ENCODE results near the gene CBX6.

CBX6 gene

DNA sequence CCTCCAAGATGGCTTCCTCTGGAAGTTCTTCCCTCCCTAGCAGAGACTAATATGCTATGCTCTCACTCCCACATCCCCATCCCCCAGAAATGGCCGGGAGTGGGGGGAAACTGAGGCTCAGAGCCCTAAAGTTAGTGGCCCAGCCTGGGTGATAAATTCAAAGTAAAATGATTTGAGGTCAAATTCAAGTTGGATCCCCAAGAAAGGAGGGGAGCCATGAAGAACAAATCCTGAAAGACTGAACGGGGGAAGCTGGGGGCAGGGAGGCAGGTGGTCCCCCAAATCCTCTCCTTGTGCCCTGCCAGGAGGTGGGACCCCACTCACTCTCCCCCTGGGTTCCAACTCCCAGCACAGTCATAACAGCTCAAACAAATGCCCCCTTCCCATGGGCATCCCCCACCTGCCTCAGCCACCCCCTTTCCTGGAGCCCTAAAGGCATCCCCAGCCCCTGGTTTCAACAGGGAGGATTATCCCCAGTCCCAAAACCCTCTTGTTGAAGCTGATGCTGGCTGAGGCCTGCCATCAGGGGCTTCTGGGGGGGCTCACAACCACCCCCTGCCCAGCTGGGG lies 1.1 kb downstream of the CBX6 start:
- H2BK15ac ChIP-seq (ENCODE audit: low read length) = no peak overlapping the region
- no peak overlapping the region for H4K8ac ChIP-seq (ENCODE audit: low read depth, low read length)
- H3K27me3 ChIP-seq (ENCODE audit: control insufficient read depth in 3 of 3, insufficient read depth in 3 of 3, low read depth in 1 of 3, low read length in 3 of 3) = peaks cover 0 to 10% (median 0%) of the 10 kb centered on the region in 3 experiments
- no peak overlapping the region for H4K91ac ChIP-seq (ENCODE audit: low read depth, low read length, poor library complexity)
- H3K36me3 ChIP-seq (replicated peaks in 1 of 2; ENCODE audit: control insufficient read depth in 2 of 2, insufficient read depth in 2 of 2, low read length in 2 of 2) = peaks cover 25 to 37% of the 10 kb centered on the region in 2 donors
- WGBS, 2 donors (ENCODE audit: extremely low coverage in 2 of 2, insufficient read length in 2 of 2, insufficient replicate concordance in 1 of 2) = no CpG with 5 or more reads among the region's 2 CpGs
- H3K4me1 ChIP-seq (ENCODE audit: control insufficient read depth in 2 of 2, insufficient read depth in 1 of 2, low read depth in 1 of 2, low read length in 2 of 2) = peaks cover 12 to 20% of the 10 kb centered on the region in 2 donors
- H2AFZ ChIP-seq (ENCODE audit: low read length) = peak overlapping the region; percentile 84
- no peak overlapping the region for H3K14ac ChIP-seq (ENCODE audit: low read length)
- H3K4ac ChIP-seq (ENCODE audit: low read length) = no peak overlapping the region
- H2AK5ac ChIP-seq (ENCODE audit: low read depth, low read length) = peak overlapping the region; percentile 41
- no peak overlapping the region for H2BK12ac ChIP-seq (ENCODE audit: low read length)
- peak overlapping the region; percentile 64 for H3K9ac ChIP-seq (ENCODE audit: low read depth, low read length, poor library complexity)
- peak overlapping the region; percentile 75 for H3K27ac ChIP-seq (replicated peaks; ENCODE audit: low read length)
- H2BK5ac ChIP-seq (ENCODE audit: low read length) = peak overlapping the region; percentile 85
- peaks cover 11% of the 10 kb centered on the region for H3K79me1 ChIP-seq (ENCODE audit: low read depth, low read length)
- no peak overlapping the region for H2BK120ac ChIP-seq (ENCODE audit: low read depth, low read length)
- no peaks in the 10 kb centered on the region for H3K9me3 ChIP-seq (replicated peaks in 1 of 2; ENCODE audit: control insufficient read depth in 2 of 2, insufficient read depth in 1 of 2, low read depth in 1 of 2, low read length in 2 of 2)
- H3K18ac ChIP-seq (ENCODE audit: low read length) = no peak overlapping the region
- no peak overlapping the region for H3K23ac ChIP-seq (ENCODE audit: low read depth, low read length, poor library complexity)
- H3K4me3 ChIP-seq (ENCODE audit: low read length in 2 of 2) = peak overlapping the region; percentile 88 to 93
- peak overlapping the region; percentile 68 for H3K4me2 ChIP-seq (ENCODE audit: insufficient read depth, low read length, poor library complexity, severe bottlenecking)
- DNase-seq (ENCODE audit: low spot score) = no peak

DNA sequence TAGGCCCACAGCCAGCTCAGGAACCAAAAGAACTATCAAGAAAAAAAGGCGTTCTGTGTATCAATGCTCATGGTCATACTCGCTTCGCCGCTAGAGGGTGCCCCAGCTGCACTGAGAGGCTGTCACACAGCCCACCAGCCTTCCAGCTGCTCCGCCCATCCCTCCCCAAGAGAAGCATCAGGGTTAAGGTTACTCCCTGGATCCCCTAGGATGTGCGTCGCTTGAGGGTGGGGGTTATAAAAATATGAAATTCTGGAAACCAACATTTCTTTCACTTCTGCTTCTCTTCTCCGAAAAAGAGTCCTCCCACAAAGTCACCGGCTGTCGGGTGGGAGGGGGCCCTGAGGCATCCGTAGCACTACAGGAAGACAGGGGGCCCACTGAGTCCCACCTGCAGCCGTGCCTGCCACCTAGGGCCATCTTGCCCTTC lies 1.7 kb downstream of the CBX6 start:
- H2AK5ac ChIP-seq (ENCODE audit: low read depth, low read length) = no peak overlapping the region

DNA sequence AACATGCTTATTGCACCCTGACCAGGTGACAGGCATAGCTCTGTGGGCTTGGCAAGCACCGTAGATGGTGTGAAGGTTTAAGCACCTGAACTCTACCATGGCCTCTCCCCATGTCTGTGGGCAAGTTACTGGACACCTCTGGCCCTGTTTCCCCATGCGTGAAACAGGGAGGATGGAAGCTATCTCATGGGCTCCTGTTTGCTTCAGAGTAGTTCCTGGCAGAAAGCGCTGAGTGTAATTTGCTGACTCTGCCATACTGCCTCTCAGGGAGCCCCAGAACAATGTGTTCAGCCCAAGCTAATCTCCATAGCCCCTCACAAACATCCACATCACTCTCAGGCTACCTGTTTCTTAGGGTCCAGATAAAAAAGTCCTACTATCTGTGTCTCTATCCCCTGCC lies 2.4 kb downstream of the CBX6 start:
- DNase-seq (ENCODE audit: low spot score) = no peak
- Histone ChIP-seq H2BK12ac (ENCODE audit: low read length) (no peak overlapping the region), H3K4ac (ENCODE audit: low read length) (no peak overlapping the region), H4K8ac (ENCODE audit: low read depth, low read length) (no peak overlapping the region), H3K27me3 (ENCODE audit: control insufficient read depth in 3 of 3, insufficient read depth in 3 of 3, low read depth in 1 of 3, low read length in 3 of 3) (peaks cover 0 to 5% (median 0%) of the 10 kb centered on the region in 3 experiments), H3K18ac (ENCODE audit: low read length) (no peak overlapping the region), H3K4me2 (ENCODE audit: insufficient read depth, low read length, poor library complexity, severe bottlenecking) (no peak overlapping the region), H3K36me3 (replicated peaks in 1 of 2; ENCODE audit: control insufficient read depth in 2 of 2, insufficient read depth in 2 of 2, low read length in 2 of 2) (peaks cover 34 to 49% of the 10 kb centered on the region in 2 donors), H3K4me3 (ENCODE audit: low read length in 2 of 2) (no peak overlapping the region), H3K79me1 (ENCODE audit: low read depth, low read length) (peaks cover 14% of the 10 kb centered on the region), H2BK15ac (ENCODE audit: low read length) (no peak overlapping the region), H3K4me1 (ENCODE audit: control insufficient read depth in 2 of 2, insufficient read depth in 1 of 2, low read depth in 1 of 2, low read length in 2 of 2) (peaks cover 12 to 25% of the 10 kb centered on the region in 2 donors), H2AFZ (ENCODE audit: low read length) (no peak overlapping the region), H2BK120ac (ENCODE audit: low read depth, low read length) (no peak overlapping the region), H3K27ac (replicated peaks; ENCODE audit: low read length) (no peak overlapping the region), H3K9me3 (replicated peaks in 1 of 2; ENCODE audit: control insufficient read depth in 2 of 2, insufficient read depth in 1 of 2, low read depth in 1 of 2, low read length in 2 of 2) (no peaks in the 10 kb centered on the region), H3K14ac (ENCODE audit: low read length) (no peak overlapping the region), H2AK5ac (ENCODE audit: low read depth, low read length) (no peak overlapping the region), H4K91ac (ENCODE audit: low read depth, low read length, poor library complexity) (no peak overlapping the region), H3K23ac (ENCODE audit: low read depth, low read length, poor library complexity) (no peak overlapping the region), H2BK5ac (ENCODE audit: low read length) (no peak overlapping the region), H3K9ac (ENCODE audit: low read depth, low read length, poor library complexity) (no peak overlapping the region)
- no CpG with 5 or more reads among the region's 3 CpGs for WGBS, 2 donors (ENCODE audit: extremely low coverage in 2 of 2, insufficient read length in 2 of 2, insufficient replicate concordance in 1 of 2)

More for the DNA sequence above, 1.7 kb downstream of the CBX6 start:
- H3K4me3 ChIP-seq (ENCODE audit: low read length in 2 of 2) = peak overlapping the region in 1 of 2 donors; percentile 93
- H3K27me3 ChIP-seq (ENCODE audit: control insufficient read depth in 3 of 3, insufficient read depth in 3 of 3, low read depth in 1 of 3, low read length in 3 of 3) = peaks cover 0 to 10% (median 0%) of the 10 kb centered on the region in 3 experiments
- H3K36me3 ChIP-seq (replicated peaks in 1 of 2; ENCODE audit: control insufficient read depth in 2 of 2, insufficient read depth in 2 of 2, low read length in 2 of 2) = peaks cover 29 to 42% of the 10 kb centered on the region in 2 donors
- H3K14ac ChIP-seq (ENCODE audit: low read length) = no peak overlapping the region
- H3K4ac ChIP-seq (ENCODE audit: low read length) = no peak overlapping the region
- peaks cover 12 to 21% of the 10 kb centered on the region in 2 donors for H3K4me1 ChIP-seq (ENCODE audit: control insufficient read depth in 2 of 2, insufficient read depth in 1 of 2, low read depth in 1 of 2, low read length in 2 of 2)
- H2BK12ac ChIP-seq (ENCODE audit: low read length) = no peak overlapping the region
- no peak overlapping the region for H4K91ac ChIP-seq (ENCODE audit: low read depth, low read length, poor library complexity)
- H3K18ac ChIP-seq (ENCODE audit: low read length) = no peak overlapping the region
- peak; percentile 80 for DNase-seq (ENCODE audit: low spot score)
- no peak overlapping the region for H2AFZ ChIP-seq (ENCODE audit: low read length)
- H4K8ac ChIP-seq (ENCODE audit: low read depth, low read length) = no peak overlapping the region
- WGBS, 2 donors (ENCODE audit: extremely low coverage in 2 of 2, insufficient read length in 2 of 2, insufficient replicate concordance in 1 of 2) = no CpG with 5 or more reads among the region's 12 CpGs
- H3K4me2 ChIP-seq (ENCODE audit: insufficient read depth, low read length, poor library complexity, severe bottlenecking) = peak overlapping the region; percentile 68
- H3K79me1 ChIP-seq (ENCODE audit: low read depth, low read length) = peaks cover 11% of the 10 kb centered on the region
- H2BK120ac ChIP-seq (ENCODE audit: low read depth, low read length) = no peak overlapping the region
- H3K9me3 ChIP-seq (replicated peaks in 1 of 2; ENCODE audit: control insufficient read depth in 2 of 2, insufficient read depth in 1 of 2, low read depth in 1 of 2, low read length in 2 of 2) = no peaks in the 10 kb centered on the region
- no peak overlapping the region for H2BK15ac ChIP-seq (ENCODE audit: low read length)
- no peak overlapping the region for H3K9ac ChIP-seq (ENCODE audit: low read depth, low read length, poor library complexity)
- no peak overlapping the region for H2BK5ac ChIP-seq (ENCODE audit: low read length)
- H3K27ac ChIP-seq (replicated peaks; ENCODE audit: low read length) = no peak overlapping the region
- H3K23ac ChIP-seq (ENCODE audit: low read depth, low read length, poor library complexity) = no peak overlapping the region

DNA sequence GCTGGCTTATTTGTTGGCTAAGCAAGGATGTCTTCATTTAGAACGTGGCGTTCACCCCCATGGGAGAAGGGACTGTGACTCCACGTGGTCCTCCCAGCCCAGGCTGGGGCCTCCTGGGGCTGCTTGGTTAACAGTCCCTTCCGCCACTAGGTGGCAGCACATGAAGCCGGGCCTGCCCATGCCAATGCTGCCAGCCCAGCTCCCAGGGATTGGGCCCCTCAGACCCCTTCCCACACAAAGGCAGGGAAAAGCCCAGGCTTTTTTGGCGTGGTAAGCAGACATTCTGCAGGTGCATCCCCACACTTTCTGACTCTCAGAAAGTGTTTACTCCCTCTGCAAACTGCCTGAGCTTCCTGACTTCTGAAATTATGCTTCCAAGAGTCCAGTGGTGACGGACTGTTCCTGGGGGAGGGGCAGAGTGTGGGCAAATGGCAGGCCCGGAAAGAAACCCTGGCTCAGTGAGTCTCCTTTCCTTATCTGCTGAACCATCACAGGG lies 3.1 kb downstream of the CBX6 start:
- Histone ChIP-seq H2AK5ac (ENCODE audit: low read depth, low read length) (no peak overlapping the region), H3K4me3 (ENCODE audit: low read length in 2 of 2) (no peak overlapping the region), H3K23ac (ENCODE audit: low read depth, low read length, poor library complexity) (no peak overlapping the region), H3K27me3 (ENCODE audit: control insufficient read depth in 3 of 3, insufficient read depth in 3 of 3, low read depth in 1 of 3, low read length in 3 of 3) (peaks cover 0 to under 1% (median 0%) of the 10 kb centered on the region in 3 experiments), H3K9me3 (replicated peaks in 1 of 2; ENCODE audit: control insufficient read depth in 2 of 2, insufficient read depth in 1 of 2, low read depth in 1 of 2, low read length in 2 of 2) (no peaks in the 10 kb centered on the region), H2BK12ac (ENCODE audit: low read length) (no peak overlapping the region), H3K9ac (ENCODE audit: low read depth, low read length, poor library complexity) (peak overlapping the region; percentile 30), H3K27ac (replicated peaks; ENCODE audit: low read length) (no peak overlapping the region), H2BK5ac (ENCODE audit: low read length) (no peak overlapping the region), H2BK15ac (ENCODE audit: low read length) (no peak overlapping the region), H3K14ac (ENCODE audit: low read length) (no peak overlapping the region), H3K18ac (ENCODE audit: low read length) (no peak overlapping the region), H2BK120ac (ENCODE audit: low read depth, low read length) (no peak overlapping the region), H3K4ac (ENCODE audit: low read length) (no peak overlapping the region), H3K36me3 (replicated peaks in 1 of 2; ENCODE audit: control insufficient read depth in 2 of 2, insufficient read depth in 2 of 2, low read length in 2 of 2) (peaks cover 34 to 53% of the 10 kb centered on the region in 2 donors), H3K4me2 (ENCODE audit: insufficient read depth, low read length, poor library complexity, severe bottlenecking) (peak overlapping the region; percentile 23), H2AFZ (ENCODE audit: low read length) (no peak overlapping the region), H3K4me1 (ENCODE audit: control insufficient read depth in 2 of 2, insufficient read depth in 1 of 2, low read depth in 1 of 2, low read length in 2 of 2) (peaks cover 12 to 24% of the 10 kb centered on the region in 2 donors), H4K8ac (ENCODE audit: low read depth, low read length) (no peak overlapping the region), H3K79me1 (ENCODE audit: low read depth, low read length) (peaks cover 15% of the 10 kb centered on the region), H4K91ac (ENCODE audit: low read depth, low read length, poor library complexity) (no peak overlapping the region)
- peak; percentile 79 for DNase-seq (ENCODE audit: low spot score)
- WGBS, 2 donors (ENCODE audit: extremely low coverage in 2 of 2, insufficient read length in 2 of 2, insufficient replicate concordance in 1 of 2) = no CpG with 5 or more reads among the region's 8 CpGs
